RKO (cell line): ENCODE measurements around the gene COL4A2.
"Not testable (repeated sequence)": the region's sequence is repeated elsewhere in the genome, so short reads cannot be mapped to it uniquely, and the experiment has no call there.

Experiments used
- DNase-seq: peaks from one replicate; pipeline ENCODE4 v3.0.0-alpha.2; 2016; ENCODE audit warnings: low spot score

COL4A2 gene

DNA sequence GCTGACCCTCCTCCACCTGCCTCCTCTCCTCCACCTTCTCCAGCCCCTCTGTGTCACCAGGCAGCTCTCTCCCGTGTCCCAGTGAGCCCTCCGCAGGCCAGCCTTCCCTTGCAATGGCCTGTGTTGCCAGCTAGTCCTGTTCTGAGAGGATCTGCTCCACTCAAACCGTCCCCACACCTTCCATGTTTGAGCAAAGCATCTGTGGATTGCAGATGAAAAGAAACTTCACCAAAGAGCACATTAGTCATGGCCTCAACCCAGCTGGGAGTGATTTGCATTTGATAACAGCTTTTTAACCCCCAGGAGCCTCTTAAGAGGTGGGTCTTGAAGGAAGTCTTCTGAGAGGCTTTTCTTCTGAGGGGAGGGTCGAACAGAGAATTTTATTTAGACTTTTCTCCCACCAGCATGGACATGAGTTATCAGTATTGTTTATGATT lies 72.8 kb downstream of the COL4A2 start:
- DNase-seq: no peak

DNA sequence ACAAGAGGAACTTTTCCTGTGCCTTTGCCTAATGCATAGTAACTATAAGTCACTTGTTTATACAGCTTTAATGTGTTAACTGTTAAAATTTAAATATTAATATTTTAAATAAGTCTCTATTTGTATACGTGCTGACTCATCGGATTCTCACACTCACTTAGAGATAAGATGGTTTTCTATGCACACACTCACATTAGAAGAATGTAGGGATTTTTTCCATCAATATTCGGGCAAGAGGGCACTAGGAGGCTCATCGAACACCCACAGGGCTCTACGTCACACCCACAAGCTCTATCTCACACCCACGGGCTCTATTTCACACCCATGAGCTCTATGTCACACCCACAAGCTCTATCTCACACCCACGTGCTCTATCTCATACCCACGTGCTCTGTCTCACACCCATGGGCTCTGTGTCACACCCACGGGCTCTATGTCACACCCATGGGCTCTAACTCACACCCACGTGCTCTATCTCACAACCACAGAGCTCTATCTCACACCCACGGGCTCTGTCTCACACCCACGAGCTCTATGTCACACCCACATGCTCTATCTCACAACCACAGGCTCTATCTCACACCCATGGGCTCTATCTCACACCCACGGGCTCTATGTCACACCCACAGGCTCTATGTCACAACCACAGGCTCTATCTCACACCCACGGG lies 73.4 kb downstream of the COL4A2 start:
- DNase-seq: no peak

DNA sequence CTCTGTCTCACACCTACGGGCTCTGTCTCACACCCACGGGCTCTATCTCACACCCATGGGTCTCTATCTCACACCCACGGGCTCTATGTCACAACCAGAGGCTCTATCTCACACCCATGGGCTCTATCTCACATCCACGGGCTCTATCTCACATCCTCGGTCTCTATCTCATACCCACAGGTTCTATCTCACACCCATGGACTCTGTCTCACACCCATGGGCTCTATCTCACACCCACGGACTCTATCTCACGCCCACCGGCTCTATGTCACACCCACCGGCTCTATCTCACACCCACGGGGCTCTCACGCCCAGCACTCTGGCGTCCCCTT lies 73.9 kb downstream of the COL4A2 start:
- DNase-seq: no peak

DNA sequence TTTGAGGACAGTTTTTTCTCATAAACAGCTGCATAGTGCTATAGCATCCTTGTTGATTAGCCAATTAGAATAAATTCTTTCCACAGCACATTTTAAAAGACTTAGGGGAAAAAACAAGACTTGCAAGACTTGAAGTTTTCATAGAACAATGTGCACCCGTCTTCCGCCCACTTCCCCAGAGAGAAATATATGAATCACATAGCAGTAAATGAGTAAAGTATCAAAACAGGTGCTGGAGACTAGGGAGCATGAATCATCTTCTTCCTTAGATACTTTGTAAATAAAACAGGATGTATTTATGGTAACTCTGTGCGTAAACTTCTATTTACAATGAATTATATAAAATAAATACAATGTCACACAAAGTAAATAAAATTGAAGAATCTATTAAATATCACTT lies 75.1 kb downstream of the COL4A2 start:
- DNase-seq: peak; percentile 65

DNA sequence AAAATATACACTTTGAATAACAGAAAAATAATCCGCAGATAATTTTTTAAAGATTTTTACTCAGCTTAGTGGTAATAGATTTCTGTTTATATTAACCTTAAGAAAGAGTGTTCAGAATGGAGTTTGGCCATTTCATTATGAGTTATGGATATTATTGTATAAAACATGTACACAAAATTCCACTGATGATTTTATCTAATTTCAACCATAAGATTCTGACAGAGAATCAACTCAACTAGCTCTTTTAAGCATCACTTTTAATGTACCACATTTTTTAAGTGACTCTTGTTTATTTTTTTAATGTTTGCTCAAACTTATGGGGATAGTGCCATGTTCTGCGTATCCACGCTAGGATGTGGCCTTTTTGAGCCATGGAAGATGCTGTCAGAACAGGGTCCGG lies 75.7 kb downstream of the COL4A2 start:
- DNase-seq: no peak

DNA sequence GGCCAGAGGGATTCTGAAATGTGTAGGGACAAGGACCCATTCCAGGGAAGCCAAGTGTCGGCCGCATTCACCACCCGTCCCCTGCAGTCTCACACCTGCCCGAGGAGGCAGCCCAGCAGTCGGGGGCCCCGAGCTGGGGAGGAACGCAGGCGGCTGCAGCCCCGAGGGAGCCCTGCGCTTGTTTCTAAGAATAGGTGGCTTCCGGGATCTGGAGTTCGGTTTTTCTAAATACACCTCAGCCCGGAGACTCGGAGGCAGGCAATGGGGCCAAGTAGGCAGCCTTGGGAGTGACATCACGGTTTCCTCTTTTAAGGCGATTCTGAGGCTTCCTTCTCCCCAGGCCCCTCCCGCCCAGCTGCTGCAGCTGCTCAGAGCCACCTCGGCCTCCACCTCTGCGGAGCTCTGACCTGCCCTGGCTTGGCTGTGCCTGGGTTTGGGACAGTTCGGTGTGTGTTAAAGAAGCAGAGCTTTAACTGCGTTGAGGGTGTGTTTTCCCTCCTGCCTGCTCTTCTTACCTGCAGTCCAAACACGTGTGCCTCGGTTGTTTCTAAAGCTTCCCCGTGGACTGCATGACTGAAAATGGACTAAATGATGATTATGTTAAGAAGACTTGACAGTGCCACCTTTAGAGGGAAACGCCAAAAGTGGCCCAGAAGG lies 80.5 kb downstream of the COL4A2 start:
- DNase-seq: no peak

DNA sequence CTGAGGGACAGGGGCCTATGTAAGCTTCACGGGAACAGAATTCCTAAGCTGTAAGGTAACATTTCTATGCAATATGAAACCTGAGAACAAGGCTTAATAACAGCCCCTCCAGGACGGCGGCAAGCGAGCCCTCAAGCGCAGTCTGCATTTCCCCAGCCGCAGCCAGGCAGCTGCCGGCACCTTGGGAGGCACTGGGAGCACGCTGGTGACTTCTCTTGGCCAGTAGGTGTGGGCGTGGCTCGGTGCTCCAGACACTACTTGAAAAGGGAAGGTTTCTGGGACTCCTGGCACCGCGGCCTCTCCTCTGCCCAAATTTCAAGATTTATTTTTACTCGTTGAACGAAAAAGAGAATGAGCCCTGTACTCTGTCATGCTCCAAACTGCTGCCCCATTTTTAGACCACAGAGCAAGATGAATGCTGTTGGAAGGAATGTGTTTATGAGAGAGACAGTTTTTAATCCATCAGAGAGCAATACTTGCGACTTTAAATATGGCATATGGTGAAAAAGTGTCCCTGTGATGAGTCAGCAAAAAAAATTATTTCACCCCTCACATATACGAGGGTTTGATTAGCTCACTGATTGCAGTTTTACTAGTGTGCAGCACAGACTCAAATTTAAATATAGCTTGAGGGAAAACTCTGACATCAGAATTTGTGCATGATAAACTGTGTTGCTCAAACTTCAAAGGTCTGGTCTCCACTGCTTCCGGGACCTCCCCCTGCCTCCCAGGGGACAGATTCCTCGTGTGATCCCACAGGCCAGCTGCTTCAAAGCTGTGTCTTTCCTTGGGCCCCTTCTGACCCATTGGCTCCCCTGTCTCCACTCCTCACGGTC lies 81.2 kb downstream of the COL4A2 start:
- no peak for DNase-seq

DNA sequence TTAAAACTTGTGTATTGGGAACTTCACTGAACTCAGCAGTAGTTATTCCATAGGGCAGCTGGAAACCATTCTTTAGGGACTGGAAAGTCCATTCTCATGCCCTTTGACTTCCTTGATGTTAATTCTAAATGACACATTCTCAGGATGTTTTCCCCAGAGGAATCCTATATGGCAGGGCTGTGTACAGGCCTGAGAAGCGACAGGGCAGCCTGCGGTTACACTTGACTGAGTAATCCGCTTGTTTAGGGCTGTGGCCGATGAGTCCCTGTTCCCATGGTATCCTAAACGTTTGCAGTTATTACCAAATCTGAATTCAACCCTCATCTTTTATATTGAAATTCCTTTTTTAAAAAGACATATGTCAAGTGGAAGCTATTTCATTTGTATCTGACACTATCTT lies 83.5 kb downstream of the COL4A2 start:
- DNase-seq: no peak

DNA sequence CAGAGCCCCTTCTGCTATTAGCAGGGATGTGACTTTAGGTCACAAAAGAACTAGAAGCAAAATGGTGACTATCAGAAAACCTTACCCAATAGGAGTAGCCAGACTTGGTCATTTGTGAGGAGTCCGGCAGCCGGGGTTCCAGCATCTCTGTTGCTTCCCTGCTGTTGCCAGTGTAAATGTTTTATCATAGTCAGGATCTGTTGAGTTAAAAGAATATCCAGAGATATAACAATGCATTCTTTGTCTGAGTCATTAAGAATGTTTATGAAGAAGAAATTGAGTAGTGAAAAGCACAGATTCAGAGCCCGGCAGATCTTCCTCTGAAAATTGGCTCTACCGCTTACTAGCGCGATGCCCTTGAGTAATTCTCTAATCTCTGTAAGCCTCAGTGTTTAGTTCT lies 84.2 kb downstream of the COL4A2 start:
- DNase-seq: no peak

DNA sequence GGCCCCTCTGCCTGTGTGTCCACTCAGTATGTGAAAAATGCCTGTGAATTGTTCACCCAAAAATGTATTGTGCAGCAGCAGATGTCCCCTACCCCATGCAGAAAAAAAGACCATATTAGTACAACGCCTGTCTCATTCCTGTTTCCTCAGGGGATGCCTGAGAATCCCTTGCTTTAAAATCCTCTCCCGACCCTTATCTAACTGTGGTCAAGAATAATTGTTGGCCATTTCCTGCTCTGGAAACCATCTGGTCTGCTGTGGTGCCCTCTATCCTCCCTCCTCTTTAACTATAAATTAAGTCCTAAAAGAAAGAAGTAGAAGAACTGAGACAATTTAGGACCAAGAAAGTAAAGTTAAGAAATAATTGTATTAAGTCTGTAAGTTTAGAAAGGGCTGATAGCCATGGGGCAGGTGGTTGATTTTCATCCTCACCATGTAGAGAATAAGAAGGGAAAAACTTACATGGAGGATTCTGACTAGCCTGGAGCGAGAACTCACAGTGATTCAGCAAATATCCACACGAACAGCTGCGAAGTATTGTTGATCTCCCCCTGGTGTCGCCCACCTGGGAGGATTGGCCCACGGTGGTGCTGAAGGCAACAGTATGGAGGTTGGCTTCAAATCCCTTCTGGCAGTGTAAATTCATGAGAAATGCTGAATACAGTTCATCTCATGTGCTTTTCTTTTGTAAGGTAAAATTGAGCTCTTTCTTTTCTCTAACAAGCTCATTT lies 85.6 kb downstream of the COL4A2 start:
- no peak for DNase-seq

DNA sequence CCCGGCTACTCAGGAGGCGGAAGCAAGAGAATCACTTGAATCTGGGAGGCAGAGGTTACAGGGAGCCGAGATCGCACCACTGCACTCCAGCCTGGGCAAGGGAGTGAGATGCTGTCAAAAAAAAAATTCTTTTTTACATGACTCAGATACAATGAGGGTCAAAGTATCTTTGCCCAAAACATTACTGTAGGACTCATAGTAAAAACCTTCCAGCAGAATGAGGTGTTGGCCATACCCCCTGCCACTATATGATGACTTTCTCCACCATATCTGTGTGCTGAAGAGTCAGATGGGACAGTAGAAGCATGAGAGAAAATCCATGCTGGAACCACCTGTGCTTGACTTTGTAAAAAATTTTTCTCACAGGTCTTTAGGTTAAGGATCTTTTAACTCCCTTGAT lies 86.7 kb downstream of the COL4A2 start:
- no peak for DNase-seq

DNA sequence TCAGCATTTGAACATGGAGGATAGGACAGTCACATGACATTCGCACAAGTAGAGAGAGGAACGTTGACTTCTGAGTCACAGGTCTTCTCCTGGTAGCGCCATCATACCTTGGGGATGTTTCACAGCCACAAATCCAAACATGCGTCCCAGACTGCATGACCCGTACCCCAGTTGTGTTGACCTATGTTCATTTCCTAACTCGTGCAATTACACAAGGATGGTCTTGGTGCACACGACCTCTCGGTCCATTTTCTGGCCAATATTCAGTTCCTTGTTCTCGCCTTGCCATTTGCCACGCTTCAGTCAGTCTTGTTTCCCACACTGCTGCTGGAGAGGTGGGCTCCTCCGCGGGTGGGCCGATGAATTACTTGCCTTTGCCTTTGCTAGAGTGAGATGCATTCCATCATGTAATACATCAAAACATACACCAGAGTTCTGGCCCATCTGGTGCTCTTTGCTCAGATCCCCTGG lies 87.3 kb downstream of the COL4A2 start:
- DNase-seq: no peak

DNA sequence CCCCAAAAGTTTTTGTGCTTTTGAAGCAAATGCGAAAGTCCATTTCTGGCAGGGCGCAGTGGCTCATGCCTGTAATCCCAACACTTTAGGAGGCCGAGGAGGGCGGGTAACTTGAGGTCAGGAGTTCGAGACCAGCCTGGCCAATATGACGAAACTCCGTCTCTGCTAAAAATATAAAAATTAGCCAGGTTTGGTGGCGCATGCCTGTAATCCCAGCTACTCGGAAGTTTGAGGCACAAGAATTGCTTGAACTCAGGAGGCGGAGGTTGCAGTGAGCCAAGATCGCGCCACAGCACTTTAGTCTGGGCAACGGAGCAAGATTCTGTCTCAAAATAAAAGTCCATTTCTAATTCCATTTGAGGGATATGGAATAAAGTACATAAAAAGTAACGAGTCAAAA lies 88.5 kb downstream of the COL4A2 start:
- DNase-seq: not testable (repeated sequence)

DNA sequence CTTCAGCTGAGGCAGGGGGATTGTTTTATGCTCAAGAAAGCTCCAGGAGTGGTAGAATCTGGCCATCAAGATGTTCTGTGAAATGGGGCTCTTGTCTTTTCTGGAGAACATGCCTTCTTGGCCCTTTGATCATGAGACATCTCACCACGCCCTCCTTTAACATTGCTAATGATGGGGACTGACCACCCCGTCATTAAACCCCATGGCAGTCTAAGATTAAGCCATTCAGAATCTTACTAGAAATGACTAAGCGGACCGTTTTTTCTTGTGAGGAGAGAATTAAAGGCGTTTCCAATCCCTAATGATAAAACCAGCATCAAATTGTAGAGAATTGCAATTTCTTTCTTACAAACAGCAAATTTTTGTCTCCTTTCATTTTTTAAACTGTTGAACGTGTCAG lies 89.4 kb downstream of the COL4A2 start:
- DNase-seq: no peak

DNA sequence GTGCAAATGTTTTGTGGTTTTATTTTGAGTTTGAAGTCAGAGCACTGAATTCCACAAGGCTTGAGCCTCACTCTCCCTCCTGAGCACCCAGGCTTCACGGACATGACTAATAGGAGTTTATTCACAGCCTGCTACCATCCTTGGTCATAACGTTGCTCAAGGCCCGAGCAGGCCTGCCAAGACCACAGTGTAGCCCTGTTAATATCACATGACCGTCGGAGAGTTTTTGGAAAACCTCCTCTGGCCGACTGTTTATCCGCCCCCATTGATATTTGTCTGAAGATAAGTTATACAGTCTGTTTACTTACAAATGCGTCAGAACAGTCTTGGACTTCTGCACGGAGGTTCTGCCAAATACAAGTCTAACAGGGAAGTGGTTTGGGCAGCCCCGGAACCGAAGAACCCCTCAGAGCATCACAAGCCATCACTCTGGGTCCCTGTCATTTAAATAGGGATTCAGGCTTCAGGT lies 89.9 kb downstream of the COL4A2 start:
- peak; percentile 13 for DNase-seq

DNA sequence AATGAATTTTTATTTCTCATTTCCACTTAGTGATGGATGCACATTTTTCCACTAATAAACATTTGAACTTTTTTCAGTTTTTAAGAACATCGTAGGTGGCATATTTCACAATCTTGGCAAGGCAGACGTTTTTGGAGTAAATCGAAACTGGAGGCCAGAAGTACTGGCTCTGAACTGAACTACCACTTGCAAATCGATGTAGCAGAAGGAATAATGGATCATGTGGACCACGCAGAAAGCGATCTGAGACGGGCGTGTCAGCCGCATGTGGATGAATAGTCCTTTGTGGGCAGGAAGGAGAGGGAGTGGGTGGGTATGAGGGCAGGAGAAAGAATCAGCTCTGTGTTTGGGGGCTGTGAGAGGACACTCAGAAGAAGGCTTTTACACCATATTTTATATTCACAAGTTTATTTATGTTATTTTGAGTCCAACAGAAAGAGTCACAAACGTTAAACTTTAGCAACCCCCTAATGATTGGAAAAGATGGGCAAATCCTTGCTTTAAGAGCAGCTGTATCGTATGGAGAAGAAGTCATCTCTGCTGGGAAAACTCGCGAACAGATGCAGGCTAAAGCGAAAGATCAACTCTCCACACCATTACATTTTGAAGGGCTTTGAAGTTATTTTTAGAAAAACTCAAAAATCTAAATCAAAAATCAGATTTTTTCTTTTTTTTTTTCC lies 90.5 kb downstream of the COL4A2 start:
- DNase-seq: no peak

DNA sequence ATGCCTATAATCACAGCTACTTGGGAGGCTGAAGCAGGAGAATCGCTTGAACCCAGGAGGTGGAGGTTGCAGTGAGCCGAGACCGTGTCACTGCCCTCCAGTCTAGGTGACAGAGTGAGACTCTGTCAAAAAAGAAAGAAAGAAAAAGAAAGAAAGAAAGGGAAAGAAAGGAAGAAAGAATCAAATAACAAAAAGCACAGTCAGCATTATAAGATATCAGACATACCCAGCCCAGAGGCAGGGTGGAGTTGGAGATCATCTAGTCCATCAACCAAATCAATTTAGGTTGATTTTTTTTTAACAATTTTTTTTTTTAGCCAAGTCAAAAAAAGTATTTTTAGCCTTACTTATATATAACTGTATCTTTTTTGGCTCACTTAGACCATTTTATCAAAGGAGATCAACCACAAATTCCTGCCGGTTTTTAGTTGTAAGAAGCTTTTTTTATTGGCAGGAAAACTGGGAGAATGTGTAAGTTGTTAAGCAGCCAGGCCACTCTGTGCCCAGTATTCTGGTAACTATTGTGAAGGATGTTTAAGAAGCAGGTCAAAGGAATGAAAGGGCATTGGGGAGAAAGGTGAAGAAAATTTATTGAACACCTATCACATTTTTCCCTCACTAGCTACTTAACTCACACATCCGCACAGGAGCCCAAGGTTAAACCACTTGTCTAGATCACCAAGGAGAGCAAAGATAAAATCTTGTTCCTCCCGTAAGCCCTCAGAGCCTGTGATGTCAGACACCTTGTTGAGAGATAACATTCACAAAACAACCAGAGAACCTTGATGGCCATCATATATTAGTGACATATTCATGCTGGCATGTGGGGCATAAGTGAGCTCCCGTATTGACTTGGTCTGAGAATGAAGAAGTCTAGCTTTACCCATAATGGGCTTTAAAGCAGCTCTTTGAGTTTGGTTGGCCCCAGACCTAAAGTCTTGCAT lies 91.8 kb downstream of the COL4A2 start:
- no peak for DNase-seq

DNA sequence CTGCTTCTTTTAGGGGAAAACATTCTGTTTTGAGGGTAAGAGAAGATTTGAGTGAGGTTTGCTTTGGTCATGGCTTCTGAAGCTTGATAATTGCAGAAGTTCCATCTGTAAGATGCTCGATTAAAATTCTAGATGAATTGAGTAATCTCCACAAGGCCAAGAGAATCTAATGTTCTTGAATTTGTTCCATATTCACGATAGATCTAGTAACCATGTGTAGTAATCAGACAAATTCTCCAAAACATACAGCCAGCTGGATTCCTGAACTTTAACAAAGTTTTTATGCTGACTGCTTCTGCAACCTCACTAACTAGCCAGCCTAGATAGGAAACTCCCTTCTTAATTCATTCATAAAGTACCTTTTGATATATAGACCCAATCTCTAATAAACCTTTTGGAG lies 92.7 kb downstream of the COL4A2 start:
- DNase-seq: no peak

DNA sequence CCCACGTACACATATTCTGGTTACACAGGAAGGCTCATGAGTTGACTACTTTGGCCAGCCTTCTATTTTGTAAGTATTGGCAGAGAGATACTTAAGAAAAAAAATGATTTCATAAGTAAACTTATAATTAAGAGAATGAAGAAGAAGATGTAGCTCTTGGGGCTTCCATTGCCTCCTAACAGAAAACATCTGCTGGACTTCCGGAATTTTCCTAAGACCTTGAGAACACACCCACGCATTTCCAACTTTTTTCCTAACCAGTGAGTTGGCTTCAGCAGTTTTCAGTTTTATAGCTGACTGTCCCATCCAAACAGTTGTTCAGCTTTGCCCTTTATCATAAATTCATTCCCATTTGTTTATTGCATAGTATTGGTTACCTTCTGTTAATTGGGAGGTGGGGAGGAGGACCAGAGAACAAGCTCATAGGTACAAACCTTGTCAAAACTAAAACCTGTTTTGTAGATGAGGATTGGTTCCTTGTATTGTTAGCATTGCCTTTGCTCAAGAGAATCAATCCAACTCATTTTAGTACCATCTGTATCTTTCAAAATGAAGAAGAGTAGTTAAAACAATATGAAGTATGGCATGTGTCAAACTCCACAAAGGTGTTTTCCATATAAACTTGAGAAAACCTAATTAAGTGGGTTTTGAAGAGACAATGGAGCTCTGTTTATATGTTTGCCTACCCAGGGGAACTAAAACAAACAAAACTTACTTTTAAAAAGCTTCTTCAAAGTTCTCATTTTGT lies 93.9 kb downstream of the COL4A2 start:
- no peak for DNase-seq
